Measurements from ENCODE around the gene CYP21A2.
A peak's percentile ranks its signal among the peaks of the same experiment; 100 is the strongest.
"Not testable (repeated sequence)": the region's sequence is repeated elsewhere in the genome, so short reads cannot be mapped to it uniquely, and the experiment has no call there.

CYP21A2 gene

GRCh38 chr6:32042276-32042675 lies 4.1 kb downstream of the CYP21A2 start:
- H3K4me1 ChIP-seq (ENCODE audit: control insufficient read depth in 1 of 2, insufficient read depth in 2 of 2, low read length in 2 of 2) = peaks cover 12% of the 10 kb centered on the region in 2 experiments
- H3K4me2 ChIP-seq (ENCODE audit: low read length); H3K23ac ChIP-seq (ENCODE audit: low read length); H4K91ac ChIP-seq (ENCODE audit: low read depth, low read length); DNase-seq; H3K9me3 ChIP-seq (ENCODE audit: insufficient read depth, low read depth, low read length); H3K36me3 ChIP-seq (ENCODE audit: control insufficient read depth in 1 of 2, insufficient read depth in 2 of 2, low read length in 2 of 2); H3K79me2 ChIP-seq (ENCODE audit: control insufficient read depth, insufficient read depth, low read length, poor library complexity); H3K79me1 ChIP-seq (ENCODE audit: low read length); H2BK5ac ChIP-seq (ENCODE audit: low read depth, low read length, poor library complexity); H3K27ac ChIP-seq (ENCODE audit: low read depth, low read length); H3K27me3 ChIP-seq (ENCODE audit: insufficient read depth, low read length); H4K12ac ChIP-seq (ENCODE audit: low read depth, low read length); H3K4ac ChIP-seq (ENCODE audit: low read depth, low read length); H2AK5ac ChIP-seq (ENCODE audit: low read length); H3K14ac ChIP-seq (ENCODE audit: low read length); H2BK120ac ChIP-seq (ENCODE audit: insufficient read depth, low read length, poor library complexity); H3K4me3 ChIP-seq (ENCODE audit: low read depth, low read length); H2AFZ ChIP-seq (ENCODE audit: insufficient read depth, low read length, poor library complexity); H4K8ac ChIP-seq (ENCODE audit: low read depth, low read length); H3K18ac ChIP-seq (ENCODE audit: low read length); H2BK12ac ChIP-seq (ENCODE audit: low read length); H3K9ac ChIP-seq (ENCODE audit: low read length): not testable (repeated sequence)
- WGBS (ENCODE audit: extremely low coverage, insufficient coverage, insufficient read length) = no CpG with 5 or more reads among the region's 15 CpGs

- H2BK12ac ChIP-seq (ENCODE audit: low read length); H3K14ac ChIP-seq (ENCODE audit: low read length); H3K27me3 ChIP-seq (ENCODE audit: insufficient read depth, low read length); H2AFZ ChIP-seq (ENCODE audit: insufficient read depth, low read length, poor library complexity); H3K18ac ChIP-seq (ENCODE audit: low read length); H3K4me2 ChIP-seq (ENCODE audit: low read length); H3K27ac ChIP-seq (ENCODE audit: low read depth, low read length); H4K91ac ChIP-seq (ENCODE audit: low read depth, low read length); H4K8ac ChIP-seq (ENCODE audit: low read depth, low read length); H3K4ac ChIP-seq (ENCODE audit: low read depth, low read length); H3K79me1 ChIP-seq (ENCODE audit: low read length); DNase-seq; H3K36me3 ChIP-seq (ENCODE audit: control insufficient read depth in 1 of 2, insufficient read depth in 2 of 2, low read length in 2 of 2); H3K23ac ChIP-seq (ENCODE audit: low read length); H4K12ac ChIP-seq (ENCODE audit: low read depth, low read length); H3K4me3 ChIP-seq (ENCODE audit: low read depth, low read length); H3K9ac ChIP-seq (ENCODE audit: low read length); H3K9me3 ChIP-seq (ENCODE audit: insufficient read depth, low read depth, low read length); H2BK5ac ChIP-seq (ENCODE audit: low read depth, low read length, poor library complexity); H2AK5ac ChIP-seq (ENCODE audit: low read length); H2BK120ac ChIP-seq (ENCODE audit: insufficient read depth, low read length, poor library complexity); H3K79me2 ChIP-seq (ENCODE audit: control insufficient read depth, insufficient read depth, low read length, poor library complexity): not testable (repeated sequence)
- H3K4me1 ChIP-seq (ENCODE audit: control insufficient read depth in 1 of 2, insufficient read depth in 2 of 2, low read length in 2 of 2) = peaks cover 19 to 20% of the 10 kb centered on the region in 2 experiments
- WGBS (ENCODE audit: extremely low coverage, insufficient coverage, insufficient read length) = no CpG with 5 or more reads among the region's 31 CpGs
Measured at GRCh38 chr6:32043589-32044380, 5.6 kb downstream of the CYP21A2 start.

DNA sequence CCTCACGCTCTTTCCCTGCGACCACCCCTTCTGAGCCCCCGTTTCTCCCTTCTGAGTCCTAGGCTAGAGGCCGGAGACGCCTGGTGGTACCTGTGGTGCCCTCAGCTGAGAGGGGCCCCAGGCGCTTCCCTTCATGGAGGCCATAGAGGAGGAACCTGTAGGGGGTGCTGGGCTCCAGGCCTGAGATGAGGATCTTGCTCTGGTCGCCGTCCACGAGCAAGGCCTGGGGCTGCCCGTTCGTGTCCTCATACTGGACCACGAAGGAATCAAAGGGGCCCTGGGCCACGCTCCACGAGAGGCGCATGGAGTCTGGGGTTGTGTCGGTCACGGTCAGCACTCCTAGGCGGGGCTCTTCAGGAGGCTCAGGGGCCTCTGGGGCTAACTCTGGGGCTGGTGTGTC lies 6.7 kb downstream of the CYP21A2 start:
- not testable (repeated sequence) for H3K23ac ChIP-seq (ENCODE audit: low read length); H2BK120ac ChIP-seq (ENCODE audit: insufficient read depth, low read length, poor library complexity); H3K18ac ChIP-seq (ENCODE audit: low read length); H3K9ac ChIP-seq (ENCODE audit: low read length); H2BK5ac ChIP-seq (ENCODE audit: low read depth, low read length, poor library complexity); H2AK5ac ChIP-seq (ENCODE audit: low read length); H3K27me3 ChIP-seq (ENCODE audit: insufficient read depth, low read length); H3K9me3 ChIP-seq (ENCODE audit: insufficient read depth, low read depth, low read length); H3K14ac ChIP-seq (ENCODE audit: low read length); H3K27ac ChIP-seq (ENCODE audit: low read depth, low read length); H4K12ac ChIP-seq (ENCODE audit: low read depth, low read length); H3K4ac ChIP-seq (ENCODE audit: low read depth, low read length); H3K4me2 ChIP-seq (ENCODE audit: low read length); H2AFZ ChIP-seq (ENCODE audit: insufficient read depth, low read length, poor library complexity); H3K4me3 ChIP-seq (ENCODE audit: low read depth, low read length); DNase-seq; H3K36me3 ChIP-seq (ENCODE audit: control insufficient read depth in 1 of 2, insufficient read depth in 2 of 2, low read length in 2 of 2); H4K91ac ChIP-seq (ENCODE audit: low read depth, low read length); H3K79me2 ChIP-seq (ENCODE audit: control insufficient read depth, insufficient read depth, low read length, poor library complexity); H3K79me1 ChIP-seq (ENCODE audit: low read length); H4K8ac ChIP-seq (ENCODE audit: low read depth, low read length); H2BK12ac ChIP-seq (ENCODE audit: low read length)
- no CpG with 5 or more reads among the region's 18 CpGs for WGBS (ENCODE audit: extremely low coverage, insufficient coverage, insufficient read length)
- peaks cover 19 to 20% of the 10 kb centered on the region in 2 experiments for H3K4me1 ChIP-seq (ENCODE audit: control insufficient read depth in 1 of 2, insufficient read depth in 2 of 2, low read length in 2 of 2)

GRCh38 chr6:32045811-32046449 lies 7.7 kb downstream of the CYP21A2 start:
- no peak overlapping the region for H3K4me2 ChIP-seq (ENCODE audit: low read length)
- H3K9me3 ChIP-seq (ENCODE audit: insufficient read depth, low read depth, low read length) = no peaks in the 10 kb centered on the region
- H4K12ac ChIP-seq (ENCODE audit: low read depth, low read length) = no peak overlapping the region
- no peak overlapping the region for H3K4me3 ChIP-seq (ENCODE audit: low read depth, low read length)
- no peak overlapping the region for H3K27ac ChIP-seq (ENCODE audit: low read depth, low read length)
- no CpG with 5 or more reads among the region's 22 CpGs for WGBS (ENCODE audit: extremely low coverage, insufficient coverage, insufficient read length)
- H3K9ac ChIP-seq (ENCODE audit: low read length) = no peak overlapping the region
- H3K18ac ChIP-seq (ENCODE audit: low read length) = peak overlapping the region; percentile 35
- no peak overlapping the region for H3K4ac ChIP-seq (ENCODE audit: low read depth, low read length)
- peak overlapping the region; percentile 27 for H2BK12ac ChIP-seq (ENCODE audit: low read length)
- no peaks in the 10 kb centered on the region for H3K27me3 ChIP-seq (ENCODE audit: insufficient read depth, low read length)
- H3K79me2 ChIP-seq (ENCODE audit: control insufficient read depth, insufficient read depth, low read length, poor library complexity) = no peaks in the 10 kb centered on the region
- H2BK120ac ChIP-seq (ENCODE audit: insufficient read depth, low read length, poor library complexity) = peak overlapping the region; percentile 21
- no peaks in the 10 kb centered on the region for H3K36me3 ChIP-seq (ENCODE audit: control insufficient read depth in 1 of 2, insufficient read depth in 2 of 2, low read length in 2 of 2)
- H3K4me1 ChIP-seq (ENCODE audit: control insufficient read depth in 1 of 2, insufficient read depth in 2 of 2, low read length in 2 of 2) = peaks cover 19 to 20% of the 10 kb centered on the region in 2 experiments
- peak overlapping the region; percentile 36 for H4K8ac ChIP-seq (ENCODE audit: low read depth, low read length)
- H2AK5ac ChIP-seq (ENCODE audit: low read length) = peak overlapping the region; percentile 79
- no peak overlapping the region for H2AFZ ChIP-seq (ENCODE audit: insufficient read depth, low read length, poor library complexity)
- no peak overlapping the region for H2BK5ac ChIP-seq (ENCODE audit: low read depth, low read length, poor library complexity)
- H3K23ac ChIP-seq (ENCODE audit: low read length) = no peak overlapping the region
- H3K79me1 ChIP-seq (ENCODE audit: low read length) = peaks cover 8% of the 10 kb centered on the region
- peak overlapping the region; percentile 86 for H4K91ac ChIP-seq (ENCODE audit: low read depth, low read length)
- DNase-seq = no peak
- H3K14ac ChIP-seq (ENCODE audit: low read length) = peak overlapping the region; percentile 38
